AG04449 (cell line): ENCODE results near the gene NNAT.

Experiments used
- CTCF ChIA-PET: fragments of 350-600 bp; formaldehyde crosslinking; extraction: SDS; loops from one replicate; lab custom pipeline; 2021; ENCODE audit warnings: antibody characterized with exemption; lab: Yijun Ruan, JAX
- POLR2A ChIA-PET: fragments of 400-600, 350-600 bp; formaldehyde crosslinking; extraction: SDS; loops from one replicate; lab custom pipeline; 2020; ENCODE audit warnings: antibody characterized with exemption, inconsistent platforms; lab: Yijun Ruan, JAX
- DNase-seq: peaks from one replicate; pipeline ENCODE4 v3.0.0-alpha.2; 2010; ENCODE audit warnings: low read depth, low spot score
- H3K4me3 ChIP-seq: 2 replicates; pipeline ENCODE4 v1.5.1; 2011; ENCODE audit warnings: low read depth, mild to moderate bottlenecking, control low read depth, low read length
- CTCF ChIP-seq: IDR thresholded peaks from one replicate; pipeline ENCODE4 v1.5.1; 2011; ENCODE audit warnings: mild to moderate bottlenecking, moderate library complexity, low read length, control low read depth, inconsistent platforms; ENCODE audit not compliant: insufficient read depth; ENCODE audit errors: missing control alignments

The NNAT gene

GRCh38 chr20:37566590-37567330 lies 45.7 kb downstream of the NNAT start:
- no peak for TF ChIP-seq CTCF
- CTCF ChIA-PET: interaction anchor here (0.7 to 9.3 kb wide), 10 partner anchors 9 to 842 kb away, joined by 3 to 165 read pairs (median 4); no protein-coding TSS in a partner anchor

GRCh38 chr20:37567331-37567665 lies 46.2 kb downstream of the NNAT start:
- TF ChIP-seq CTCF: no peak
- CTCF ChIA-PET: interaction anchor here (1.4 to 9.3 kb wide), 3 partner anchors 18 to 653 kb away, joined by 4 to 165 read pairs (median 92); no protein-coding TSS in a partner anchor
- DNase-seq: no peak
- H3K4me3 ChIP-seq: no peak overlapping the region
- POLR2A ChIA-PET: no interaction called here

More at GRCh38 chr20:37566590-37567330, 45.7 kb downstream of the NNAT start:
- POLR2A ChIA-PET: no interaction called here
- no peak overlapping the region for H3K4me3 ChIP-seq
- no peak for DNase-seq

GRCh38 chr20:37567671-37568588 lies 46.9 kb downstream of the NNAT start:
- no peak for TF ChIP-seq CTCF
- POLR2A ChIA-PET: no interaction called here
- no peak for DNase-seq
- no peak overlapping the region for H3K4me3 ChIP-seq
- CTCF ChIA-PET: interaction anchor here (1.4 to 9.3 kb wide), 3 partner anchors 17 to 652 kb away, joined by 4 to 165 read pairs (median 92); no protein-coding TSS in a partner anchor

- no peak overlapping the region for H3K4me3 ChIP-seq
- ChIA-PET CTCF (no interaction called here), POLR2A (no interaction called here)
- DNase-seq: no peak
- TF ChIP-seq CTCF: no peak
Measured at GRCh38 chr20:37570419-37570818, 49.4 kb downstream of the NNAT start.

- DNase-seq: no peak
- ChIA-PET CTCF (no interaction called here), POLR2A (no interaction called here)
- no peak for TF ChIP-seq CTCF
- H3K4me3 ChIP-seq: no peak overlapping the region
Measured at GRCh38 chr20:37571033-37571432, 50.0 kb downstream of the NNAT start.
